Ureter (tissue), 1 donor: ENCODE results near the gene NIBAN1. TPM values are rescaled to one million over a fixed set of nuclear protein-coding genes. Genes with fewer than 3 reads are reported as not detected.
"Not testable (repeated sequence)": the region's sequence is repeated elsewhere in the genome, so short reads cannot be mapped to it uniquely, and the experiment has no call there.

Source experiments
- DNase-seq: peaks from one replicate; pipeline ENCODE4 v3.0.0-alpha.2; 2020; ENCODE audit warnings: low spot score
- total RNA-seq: library from RNA; stranded (reverse); gene quantifications from one replicate; pipeline ENCODE4 v1.2.4, GENCODE V29; 2023
- donor health status: DM: yes; HTN: yes; CAD: no.

The NIBAN1 gene
- 41.1 TPM for total RNA-seq

GRCh38 chr1:184974056-184974836, at the start of gene NIBAN1:
Gene NIBAN1 (minus strand): TSS chr1:184974508. CDS start chr1:184974356, 152 bp downstream.
- DNase-seq = peak; percentile 76

- DNase-seq = no peak
These were observed 43.7 kb upstream of the NIBAN1 start for GRCh38 chr1:185017966-185018365.

GRCh38 chr1:185017338-185017737, 43.0 kb upstream of the NIBAN1 start:
- DNase-seq = no peak

- DNase-seq = no peak
These were observed 42.6 kb upstream of the NIBAN1 start for GRCh38 chr1:185016880-185017279.

GRCh38 chr1:185015631-185016030, 41.3 kb upstream of the NIBAN1 start:
- no peak for DNase-seq

GRCh38 chr1:185014941-185015340, 40.6 kb upstream of the NIBAN1 start:
- DNase-seq = no peak

- DNase-seq = no peak
These were observed 36.1 kb upstream of the NIBAN1 start for GRCh38 chr1:185010361-185010760.

GRCh38 chr1:185008838-185009237, 34.5 kb upstream of the NIBAN1 start:
- DNase-seq = no peak

GRCh38 chr1:185001312-185001880, 27.1 kb upstream of the NIBAN1 start:
- DNase-seq = not testable (repeated sequence)

- not testable (repeated sequence) for DNase-seq
These were observed 25.7 kb upstream of the NIBAN1 start for GRCh38 chr1:184999974-185000373.

- DNase-seq = no peak
These were observed 20.0 kb upstream of the NIBAN1 start for GRCh38 chr1:184994301-184994700.

- no peak for DNase-seq
These were observed 18.0 kb upstream of the NIBAN1 start for GRCh38 chr1:184992271-184992670.

GRCh38 chr1:184990204-184990603, 15.9 kb upstream of the NIBAN1 start:
- no peak for DNase-seq

GRCh38 chr1:184988506-184988905, 14.2 kb upstream of the NIBAN1 start:
- no peak for DNase-seq

- no peak for DNase-seq
These were observed 13.4 kb upstream of the NIBAN1 start for GRCh38 chr1:184987696-184988095.

GRCh38 chr1:184986250-184986649, 11.9 kb upstream of the NIBAN1 start:
- no peak for DNase-seq

GRCh38 chr1:184982002-184982954, 8.0 kb upstream of the NIBAN1 start:
- DNase-seq = peak; percentile 77

- DNase-seq = no peak
These were observed 6.4 kb upstream of the NIBAN1 start for GRCh38 chr1:184980726-184981125.

- no peak for DNase-seq
These were observed 1.0 kb upstream of the NIBAN1 start for GRCh38 chr1:184975208-184975870.

GRCh38 chr1:184974837-184975115, 468 bp upstream of the NIBAN1 start:
- DNase-seq = no peak

- peak; percentile 56 for DNase-seq
These were observed 844 bp downstream of the NIBAN1 start for GRCh38 chr1:184973272-184974055.
